Keratinocyte (primary cell): ENCODE data around the gene HID1. TPM values are rescaled to one million over a fixed set of nuclear protein-coding genes. Genes with fewer than 3 reads are reported as not detected.
A peak's percentile ranks its signal among the peaks of the same experiment; 100 is the strongest.

Experiments used
- DNase-seq: peaks from one replicate; pipeline ENCODE4 v3.0.0-alpha.2; 2011; ENCODE audit warnings: low read depth, missing footprints, low spot score
- FAIRE-seq: peaks from 2 replicates; lab custom pipeline; 2011; peaks lifted over from hg19 to GRCh38; lab: Jason Lieb, UNC
- H2AFZ ChIP-seq: 2 replicates; pipeline ENCODE4 v1.6.0; 2012; ENCODE audit warnings: low read length, control low read depth, inconsistent platforms; ENCODE audit not compliant: control insufficient read depth
- H3K27ac ChIP-seq: 2 replicates; pipeline ENCODE4 v1.5.1; 2011; ENCODE audit warnings: low read length; ENCODE audit not compliant: control insufficient read depth, insufficient read depth
- H3K27me3 ChIP-seq: 3 replicates; pipeline ENCODE4 v1.6.0; 2011; ENCODE audit warnings: low read length; ENCODE audit not compliant: control insufficient read depth, insufficient read depth; ENCODE audit errors: extremely low read depth
- H3K36me3 ChIP-seq, 2 experiments: 2 replicates in 1 of 2; 3 replicates in 1 of 2; pipeline ENCODE4 v1.5.1; 2011; ENCODE audit warnings: low read length in 2 of 2, mild to moderate bottlenecking in 1 of 2; ENCODE audit not compliant: control insufficient read depth in 2 of 2, insufficient read depth in 2 of 2; ENCODE audit errors: extremely low read depth in 1 of 2
- H3K4me1 ChIP-seq: 3 replicates; pipeline ENCODE4 v1.5.1; 2011; ENCODE audit warnings: low read length; ENCODE audit not compliant: control insufficient read depth, insufficient read depth; ENCODE audit errors: extremely low read depth
- H3K4me2 ChIP-seq: 3 replicates; pipeline ENCODE4 v1.6.0; 2011; ENCODE audit warnings: low read depth, low read length; ENCODE audit not compliant: control insufficient read depth, insufficient read depth; ENCODE audit errors: extremely low read depth
- H3K4me3 ChIP-seq, 3 experiments: fragments of 200-600 bp in 1 of 3; sonication (generic) in 1 of 3; 2 replicates in 2 of 3; 3 replicates in 1 of 3; pipeline ENCODE4 v1.5.1; 2011 to 2016; ENCODE audit warnings: low read length in 3 of 3, mild to moderate bottlenecking in 3 of 3, control low read depth in 2 of 3, inconsistent platforms in 1 of 3, low read depth in 1 of 3, mixed read lengths in 1 of 3, mixed run types in 1 of 3, moderate library complexity in 1 of 3; ENCODE audit not compliant: control insufficient read depth in 2 of 3, insufficient read depth in 2 of 3; ENCODE audit errors: extremely low read depth in 1 of 3
- H3K79me2 ChIP-seq: 2 replicates; pipeline ENCODE4 v1.6.0; 2012; ENCODE audit warnings: low read length; ENCODE audit not compliant: control insufficient read depth, insufficient read depth
- H3K9ac ChIP-seq: 3 replicates; pipeline ENCODE4 v1.6.0; 2011; ENCODE audit warnings: low read length; ENCODE audit not compliant: control insufficient read depth, insufficient read depth; ENCODE audit errors: extremely low read depth
- H3K9me1 ChIP-seq: 3 replicates; pipeline ENCODE4 v1.6.0; 2011; ENCODE audit warnings: low read length; ENCODE audit not compliant: control insufficient read depth, insufficient read depth; ENCODE audit errors: extremely low read depth
- H3K9me3 ChIP-seq: 2 replicates; pipeline ENCODE4 v1.5.1; 2012; ENCODE audit warnings: low read depth, low read length; ENCODE audit not compliant: control insufficient read depth
- H4K20me1 ChIP-seq: 3 replicates; pipeline ENCODE4 v1.6.0; 2011; ENCODE audit warnings: low read length; ENCODE audit not compliant: control insufficient read depth, insufficient read depth; ENCODE audit errors: extremely low read depth
- EZH2 ChIP-seq: IDR thresholded peaks from one replicate; pipeline ENCODE4 v1.6.1; 2012; ENCODE audit warnings: inconsistent platforms, mild to moderate bottlenecking, low read length, moderate library complexity
- dilution Hi-C: fragments of 300-500 bp; cut with MboI; formaldehyde crosslinking; loops from one replicate; pipeline ENCODE4 v1.7.0; 2020; ENCODE audit warnings: low sequenced_read_pairs; ENCODE audit not compliant: extremely low pct_ligation_motif_present
- polyA plus RNA-seq, 5 experiments: library from polyadenylated mRNA; depleted of rRNA in 3 of 5; stranded (reverse) in 3 of 5; stranded (forward) in 1 of 5; unstranded in 1 of 5; fragments of >200 nt; gene quantifications; 1 replicate in 1 of 5; 2 replicates in 3 of 5; 3 replicates in 1 of 5; pipeline versions ENCODE4 v1.2.1 to v1.2.3, GENCODE V29; 2011 to 2012; ENCODE audit warnings: missing spikeins in 2 of 5, low read depth in 1 of 5, low replicate concordance in 1 of 5
- TF ChIP-seq, protein P1 (sequence below), 3 experiments: IDR thresholded peaks in 1 of 3; conservative IDR thresholded peaks in 1 of 3; optimal IDR thresholded peaks in 1 of 3; 2 replicates in 2 of 3; 3 replicates in 1 of 3; pipeline versions ENCODE3 to v1.5.1; 2011; ENCODE audit warnings: low read length in 3 of 3, mild to moderate bottlenecking in 3 of 3, moderate library complexity in 2 of 3, control low read depth in 1 of 3, inconsistent platforms in 1 of 3; ENCODE audit not compliant: insufficient read depth in 2 of 3; ENCODE audit errors: extremely low read depth in 1 of 3

The HID1 gene
- polyA plus RNA-seq, 1 donor (not counting 4 experiments of a cell fraction or from before 2014, with no cell fraction given) = 0.33 TPM

- dilution Hi-C loops = no loop called here
- H4K20me1 ChIP-seq = no peaks in the 10 kb centered on the region
- DNase-seq (no peak), FAIRE-seq (no peak)
- peaks cover 19% of the 10 kb centered on the region for H3K4me1 ChIP-seq
- no peak overlapping the region for H3K27ac ChIP-seq
- TF ChIP-seq, protein P1, sequence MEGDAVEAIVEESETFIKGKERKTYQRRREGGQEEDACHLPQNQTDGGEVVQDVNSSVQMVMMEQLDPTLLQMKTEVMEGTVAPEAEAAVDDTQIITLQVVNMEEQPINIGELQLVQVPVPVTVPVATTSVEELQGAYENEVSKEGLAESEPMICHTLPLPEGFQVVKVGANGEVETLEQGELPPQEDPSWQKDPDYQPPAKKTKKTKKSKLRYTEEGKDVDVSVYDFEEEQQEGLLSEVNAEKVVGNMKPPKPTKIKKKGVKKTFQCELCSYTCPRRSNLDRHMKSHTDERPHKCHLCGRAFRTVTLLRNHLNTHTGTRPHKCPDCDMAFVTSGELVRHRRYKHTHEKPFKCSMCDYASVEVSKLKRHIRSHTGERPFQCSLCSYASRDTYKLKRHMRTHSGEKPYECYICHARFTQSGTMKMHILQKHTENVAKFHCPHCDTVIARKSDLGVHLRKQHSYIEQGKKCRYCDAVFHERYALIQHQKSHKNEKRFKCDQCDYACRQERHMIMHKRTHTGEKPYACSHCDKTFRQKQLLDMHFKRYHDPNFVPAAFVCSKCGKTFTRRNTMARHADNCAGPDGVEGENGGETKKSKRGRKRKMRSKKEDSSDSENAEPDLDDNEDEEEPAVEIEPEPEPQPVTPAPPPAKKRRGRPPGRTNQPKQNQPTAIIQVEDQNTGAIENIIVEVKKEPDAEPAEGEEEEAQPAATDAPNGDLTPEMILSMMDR (optimal IDR thresholded peaks at IDR 0.05 in 1 of 3, IDR thresholded peaks at IDR 0.05 in 1 of 3, conservative IDR thresholded peaks at IDR 0.05 in 1 of 3; ENCODE audit: extremely low read depth in 1 of 3, insufficient read depth in 2 of 3, low read length in 3 of 3) = no peak
- no peak for TF ChIP-seq EZH2
- peak overlapping the region in 1 of 3 experiments; percentile 10 for H3K4me3 ChIP-seq
- H3K36me3 ChIP-seq = no peaks in the 10 kb centered on the region
- H3K9me1 ChIP-seq = no peaks in the 10 kb centered on the region
- H3K27me3 ChIP-seq = peaks cover 38% of the 10 kb centered on the region
- peak overlapping the region; percentile 27 for H3K4me2 ChIP-seq
- no peaks in the 10 kb centered on the region for H3K9me3 ChIP-seq
- peak overlapping the region; percentile 68 for H2AFZ ChIP-seq
- H3K79me2 ChIP-seq = no peaks in the 10 kb centered on the region
- no peak overlapping the region for H3K9ac ChIP-seq
These were observed 51.9 kb downstream of the HID1 start for GRCh38 chr17:74920642-74921025.

DNA sequence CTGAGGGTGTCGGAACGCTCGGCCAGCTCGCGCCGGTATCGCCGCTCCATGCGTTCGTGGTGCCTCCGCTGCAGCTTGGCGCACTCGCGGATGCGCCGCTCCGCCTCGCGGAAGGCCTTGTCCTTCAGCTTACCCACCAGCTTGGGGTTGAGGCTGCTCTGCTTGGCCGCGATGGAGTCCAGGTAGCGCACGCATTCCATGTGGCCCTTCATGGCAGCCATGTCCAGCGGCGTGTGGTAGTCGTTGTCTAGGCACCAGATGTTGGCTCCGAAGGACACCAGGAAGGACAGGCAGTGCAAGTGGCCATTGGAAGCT is 52.3 kb downstream of the HID1 start:
- no peak for FAIRE-seq
- no peak overlapping the region for H3K9ac ChIP-seq
- peaks cover 19% of the 10 kb centered on the region for H3K4me1 ChIP-seq
- peaks cover 34% of the 10 kb centered on the region for H3K27me3 ChIP-seq
- no peak overlapping the region for H2AFZ ChIP-seq
- DNase-seq = no peak
- no peak overlapping the region for H3K4me2 ChIP-seq
- H3K27ac ChIP-seq = no peak overlapping the region
- no peak overlapping the region for H3K4me3 ChIP-seq
- TF ChIP-seq, protein P1 (optimal IDR thresholded peaks at IDR 0.05 in 1 of 3, IDR thresholded peaks at IDR 0.05 in 1 of 3, conservative IDR thresholded peaks at IDR 0.05 in 1 of 3; ENCODE audit: extremely low read depth in 1 of 3, insufficient read depth in 2 of 3, low read length in 3 of 3) = no peak
- TF ChIP-seq EZH2 = no peak
- no peaks in the 10 kb centered on the region for H3K36me3 ChIP-seq
- H3K9me3 ChIP-seq = no peaks in the 10 kb centered on the region
- no peaks in the 10 kb centered on the region for H3K79me2 ChIP-seq
- no peaks in the 10 kb centered on the region for H4K20me1 ChIP-seq
- no peaks in the 10 kb centered on the region for H3K9me1 ChIP-seq
- dilution Hi-C loops = no loop called here
